H1 (cell line): ENCODE measurements around the gene FIP1L1. TPM values are rescaled to one million over a fixed set of nuclear protein-coding genes. Genes with fewer than 3 reads are reported as not detected.

Experiments used
- CTCF ChIA-PET: fragments of 300-600 bp; sonication (Branson Sonifier 250); formaldehyde crosslinking; loops from one replicate; lab custom pipeline; 2021; ENCODE audit not compliant: partially characterized antibody; lab: Charles Lee
- POLR2A ChIA-PET: fragments of 300-600 bp; sonication (Branson Sonifier 250); formaldehyde crosslinking; loops from one replicate; lab custom pipeline; 2021; ENCODE audit warnings: inconsistent platforms; ENCODE audit not compliant: partially characterized antibody; lab: Charles Lee
- DNase-seq, 2 experiments: peaks; one replicate each; pipeline versions ENCODE4 v3.0.0 to v3.0.0-alpha.2; 2010 to 2022; ENCODE audit warnings: low spot score in 2 of 2, low read depth in 1 of 2, mixed read lengths in 1 of 2
- FAIRE-seq: peaks from 2 replicates; lab custom pipeline; 2011; peaks lifted over from hg19 to GRCh38; lab: Jason Lieb, UNC
- H2AFZ ChIP-seq: 2 replicates; pipeline ENCODE4 v1.8.1; 2012; ENCODE audit warnings: low read length, inconsistent platforms
- H2AK5ac ChIP-seq: 2 replicates; pipeline ENCODE4 v1.6.1; 2013; ENCODE audit warnings: low read depth, low read length
- H2BK120ac ChIP-seq: replicated peaks from 2 replicates; pipeline ENCODE3; 2013; ENCODE audit warnings: low read depth, low read length, inconsistent platforms
- H2BK12ac ChIP-seq: 2 replicates; pipeline ENCODE4 v1.6.1; 2013; ENCODE audit warnings: low read depth, low read length
- H2BK15ac ChIP-seq: 2 replicates; pipeline ENCODE4 v1.6.1; 2013; ENCODE audit warnings: low read length
- H2BK20ac ChIP-seq: 2 replicates; pipeline ENCODE4 v1.6.1; 2013; ENCODE audit warnings: low read length
- H2BK5ac ChIP-seq: 2 replicates; pipeline ENCODE4 v1.6.1; 2013; ENCODE audit warnings: low read depth, low read length
- H3K14ac ChIP-seq: 2 replicates; pipeline ENCODE4 v1.6.1; 2013; ENCODE audit warnings: inconsistent platforms; ENCODE audit not compliant: insufficient read length
- H3K18ac ChIP-seq: 2 replicates; pipeline ENCODE4 v1.6.1; 2013; ENCODE audit warnings: low read length; ENCODE audit errors: extremely low read depth
- H3K23ac ChIP-seq: 2 replicates; pipeline ENCODE4 v1.6.1; 2013; ENCODE audit warnings: inconsistent platforms; ENCODE audit not compliant: insufficient read length
- H3K23me2 ChIP-seq: 2 replicates; pipeline ENCODE4 v1.6.1; 2013; ENCODE audit warnings: low read depth, low read length
- H3K27ac ChIP-seq: 2 replicates; pipeline ENCODE4 v1.6.1; 2011; ENCODE audit warnings: low read depth, low read length, inconsistent platforms
- H3K27me3 ChIP-seq, 4 experiments: replicated peaks in 1 of 4; 1 replicate in 1 of 4; 2 replicates in 3 of 4; pipeline versions ENCODE4 v1.6.1 to v1.8.1; 2011 to 2013; ENCODE audit warnings: low read length in 3 of 4, mild to moderate bottlenecking in 3 of 4, inconsistent platforms in 2 of 4, mixed read lengths in 2 of 4, moderate library complexity in 1 of 4; ENCODE audit not compliant: control insufficient read depth in 3 of 4, insufficient read depth in 3 of 4; ENCODE audit errors: extremely low read depth in 1 of 4
- H3K36me3 ChIP-seq, 4 experiments: 2 replicates each; pipeline versions ENCODE4 v1.6.1 to v1.8.1; 2011 to 2013; ENCODE audit warnings: mild to moderate bottlenecking in 4 of 4, low read length in 3 of 4, moderate library complexity in 2 of 4, control low read depth in 1 of 4, inconsistent platforms in 1 of 4; ENCODE audit not compliant: insufficient read depth in 4 of 4, control insufficient read depth in 2 of 4
- H3K4ac ChIP-seq: replicated peaks from 2 replicates; pipeline ENCODE3; 2013; ENCODE audit warnings: low read length, low read depth, mixed read lengths, inconsistent platforms; ENCODE audit not compliant: insufficient read length
- H3K4me1 ChIP-seq, 4 experiments: replicated peaks in 1 of 4; 1 replicate in 1 of 4; 2 replicates in 3 of 4; pipeline versions ENCODE4 v1.6.1 to v1.8.1; 2011 to 2013; ENCODE audit warnings: low read length in 3 of 4, inconsistent platforms in 2 of 4, mixed read lengths in 1 of 4; ENCODE audit not compliant: insufficient read depth in 4 of 4, control insufficient read depth in 3 of 4
- H3K4me2 ChIP-seq, 2 experiments: 2 replicates each; pipeline versions ENCODE4 v1.6.1 to v1.8.1; 2011 to 2013; ENCODE audit warnings: low read depth in 2 of 2, low read length in 2 of 2, control low read depth in 1 of 2, inconsistent platforms in 1 of 2, mild to moderate bottlenecking in 1 of 2; ENCODE audit not compliant: insufficient read depth in 1 of 2
- H3K4me3 ChIP-seq, 4 experiments: fragments of 200-600, 300-600 bp in 1 of 4; sonication (generic), shearing (Covaris generic), sonication (Bioruptor Twin) in 1 of 4; 2 replicates each; pipeline versions ENCODE4 v1.5.1 to v1.8.1; 2011 to 2016; ENCODE audit warnings: low read length in 4 of 4, low read depth in 3 of 4, control low read depth in 2 of 4, inconsistent platforms in 2 of 4, mild to moderate bottlenecking in 2 of 4, mixed read lengths in 1 of 4, moderate library complexity in 1 of 4; ENCODE audit not compliant: insufficient read depth in 2 of 4; ENCODE audit errors: extremely low read depth in 1 of 4
- H3K56ac ChIP-seq: replicated peaks from 2 replicates; pipeline ENCODE3; 2013; ENCODE audit warnings: low read depth, mild to moderate bottlenecking, mixed read lengths, low read length, inconsistent platforms; ENCODE audit not compliant: insufficient read length
- H3K79me1 ChIP-seq: 2 replicates; pipeline ENCODE4 v1.6.1; 2013; ENCODE audit warnings: low read depth, low read length, control low read depth
- H3K79me2 ChIP-seq, 2 experiments: 2 replicates each; pipeline versions ENCODE4 v1.6.1 to v1.8.1; 2012 to 2013; ENCODE audit warnings: low read length in 2 of 2, mild to moderate bottlenecking in 2 of 2, inconsistent platforms in 1 of 2; ENCODE audit not compliant: insufficient read depth in 2 of 2, control insufficient read depth in 1 of 2
- H3K9ac ChIP-seq, 4 experiments: replicated peaks in 1 of 4; 1 replicate in 1 of 4; 2 replicates in 3 of 4; pipeline versions ENCODE4 v1.6.1 to v1.8.1; 2011 to 2013; ENCODE audit warnings: low read depth in 3 of 4, low read length in 3 of 4, control low read depth in 2 of 4, mild to moderate bottlenecking in 2 of 4, moderate library complexity in 2 of 4, inconsistent platforms in 1 of 4; ENCODE audit errors: extremely low read depth in 1 of 4
- H3K9me3 ChIP-seq, 2 experiments: 2 replicates each; pipeline versions ENCODE4 v1.6.1 to v1.8.1; 2012 to 2013; ENCODE audit warnings: mild to moderate bottlenecking in 2 of 2, moderate library complexity in 2 of 2, control low read depth in 1 of 2, inconsistent platforms in 1 of 2, low read depth in 1 of 2, low read length in 1 of 2, mixed read lengths in 1 of 2; ENCODE audit not compliant: insufficient read depth in 2 of 2
- H4K20me1 ChIP-seq, 2 experiments: replicated peaks in 1 of 2; 2 replicates each; pipeline versions ENCODE3 to v1.8.1; 2011 to 2013; ENCODE audit warnings: inconsistent platforms in 2 of 2, low read length in 2 of 2, mild to moderate bottlenecking in 1 of 2; ENCODE audit not compliant: insufficient read depth in 2 of 2, control insufficient read depth in 1 of 2
- H4K5ac ChIP-seq: 2 replicates; pipeline ENCODE4 v1.6.1; 2013; ENCODE audit warnings: low read length, low read depth, mixed read lengths, inconsistent platforms; ENCODE audit not compliant: insufficient read length
- H4K8ac ChIP-seq: 2 replicates; pipeline ENCODE4 v1.8.0; 2013; ENCODE audit warnings: mild to moderate bottlenecking, moderate library complexity, low read length, inconsistent platforms; ENCODE audit not compliant: insufficient read depth; ENCODE audit errors: extremely low read depth
- H4K91ac ChIP-seq: replicated peaks from 2 replicates; pipeline ENCODE3; 2013; ENCODE audit warnings: low read length, mixed read lengths, inconsistent platforms; ENCODE audit not compliant: insufficient read length
- ASH2L ChIP-seq: fragments of 200-600, 300-600 bp; sonication (generic); IDR thresholded peaks from one replicate; pipeline ENCODE4 v1.7.1; 2017; ENCODE audit warnings: low read length
- EP300 ChIP-seq, 2 experiments: IDR thresholded peaks; 1 replicate in 1 of 2; 2 replicates in 1 of 2; pipeline ENCODE4 v1.6.1; 2011 to 2012; ENCODE audit warnings: low read depth in 2 of 2, low read length in 2 of 2, mild to moderate bottlenecking in 2 of 2, borderline replicate concordance in 1 of 2, inconsistent platforms in 1 of 2, moderate library complexity in 1 of 2
- MAFK ChIP-seq: IDR thresholded peaks from 2 replicates; pipeline ENCODE4 v1.6.1; 2012; ENCODE audit warnings: low read depth, mild to moderate bottlenecking, improper control_type of control experiment, low read length
- NANOG ChIP-seq: IDR thresholded peaks from 2 replicates; pipeline ENCODE4 v1.6.1; 2011; ENCODE audit warnings: low read length, low read depth, mild to moderate bottlenecking, inconsistent platforms; ENCODE audit not compliant: insufficient read depth, poor library complexity, severe bottlenecking
- RBBP5 ChIP-seq: IDR thresholded peaks from 2 replicates; pipeline ENCODE4 v1.7.1; 2012; ENCODE audit warnings: low read depth, mild to moderate bottlenecking, inconsistent platforms, low read length, moderate library complexity, borderline replicate concordance
- SUZ12 ChIP-seq: fragments of 200-600 bp; sonication (generic); IDR thresholded peaks from 2 replicates; pipeline ENCODE4 v1.6.1; 2012; ENCODE audit warnings: mild to moderate bottlenecking, inconsistent platforms, low read length, moderate library complexity, mixed read lengths
- TAF1 ChIP-seq: IDR thresholded peaks from 2 replicates; pipeline ENCODE4 v1.6.1; 2011; ENCODE audit warnings: mild to moderate bottlenecking, low read depth, low read length
- TAF7 ChIP-seq: optimal IDR thresholded peaks from 2 replicates; pipeline ENCODE3; 2011; ENCODE audit warnings: low read depth, mild to moderate bottlenecking, inconsistent platforms, low read length, moderate library complexity, borderline replicate concordance
- TEAD4 ChIP-seq: IDR thresholded peaks from 2 replicates; pipeline ENCODE4 v1.6.1; 2012; ENCODE audit warnings: low read depth, low read length, inconsistent platforms, mixed read lengths
- WGBS, 2 experiments: shearing (Covaris generic) in 1 of 2; methylation state at CpG; one replicate each; pipeline versions ENCODE4 v1.1.6 to v1.1.7; 2013 to 2015; ENCODE audit warnings: low lambda C conversion rate in 2 of 2, mixed read lengths in 2 of 2, inconsistent platforms in 1 of 2, low coverage in 1 of 2, missing lambda C conversion rate in 1 of 2; ENCODE audit not compliant: insufficient replicate concordance in 2 of 2, insufficient coverage in 1 of 2, insufficient read length in 1 of 2; ENCODE audit errors: extremely low coverage in 1 of 2, missing lambda C conversion rate in 1 of 2; 5-methylcytosine and 5-hydroxymethylcytosine counted together
- polyA plus RNA-seq, 7 experiments: library from polyadenylated mRNA; depleted of rRNA in 3 of 7; stranded (reverse) in 5 of 7; unstranded in 2 of 7; fragments of >200 nt in 5 of 7; fragments of 200-250 nt in 2 of 7; gene quantifications; 1 replicate in 5 of 7; 2 replicates in 1 of 7; 4 replicates in 1 of 7; pipeline versions ENCODE4 v1.2.1 to v1.2.3, GENCODE V29; 2011 to 2013; ENCODE audit warnings: missing spikeins in 2 of 7, mixed read lengths in 2 of 7
- total RNA-seq: library from RNA; stranded (reverse); fragmentation: NEBNext Ultra II Directional; extraction: Animal tissue kit (Norgen Biotek cat#: 25700); gene quantifications from 2 replicates; pipeline ENCODE4 v1.2.1, GENCODE V29; 2021
- TF ChIP-seq, protein P1 (sequence below): IDR thresholded peaks from 2 replicates; pipeline ENCODE4 v1.6.1; 2012; ENCODE audit warnings: low read length, inconsistent platforms

The FIP1L1 gene
- total and polyA plus RNA-seq, 2 of the 8 experiments (the other 6 are each of a cell fraction or from before 2014, with no cell fraction given) = 19.5 to 53.7 TPM

DNA sequence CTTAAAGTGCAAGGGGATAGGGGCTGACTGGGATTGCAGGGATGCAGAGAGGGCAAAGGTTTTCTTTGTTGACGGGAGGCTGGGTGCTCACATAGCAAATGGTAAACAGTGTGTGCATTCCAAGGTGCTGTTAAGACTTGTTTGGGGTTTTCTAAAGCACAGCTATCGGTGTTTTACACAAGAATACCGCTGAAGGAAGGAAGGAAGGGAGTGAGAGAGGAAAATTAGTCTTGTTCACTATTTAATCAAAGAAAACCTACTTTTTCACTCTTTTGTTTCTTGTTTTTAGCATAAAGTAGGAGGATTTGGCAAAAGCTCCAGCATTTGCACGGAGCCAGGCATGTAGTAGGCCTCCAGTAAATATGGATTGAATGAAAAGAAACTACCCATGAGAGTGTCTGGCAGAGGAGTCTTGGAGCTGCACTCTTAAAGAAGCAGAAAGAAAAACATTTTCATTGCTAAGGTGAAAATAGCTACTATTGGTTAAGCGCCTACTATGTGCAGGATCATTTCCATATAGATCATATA is 99.7 kb downstream of the FIP1L1 start:
- H2BK120ac ChIP-seq = peak overlapping the region; percentile 25
- FAIRE-seq (no peak), DNase-seq (peak in 1 of 2 experiments; percentile 44)
- H3K14ac ChIP-seq = no peak overlapping the region
- peak overlapping the region; percentile 65 for H3K27ac ChIP-seq
- H3K56ac ChIP-seq = no peak overlapping the region
- no peaks in the 10 kb centered on the region for H4K20me1 ChIP-seq
- H3K23ac ChIP-seq = no peak overlapping the region
- H4K91ac ChIP-seq = peak overlapping the region; percentile 97
- no peak overlapping the region for H2AK5ac ChIP-seq
- H3K79me1 ChIP-seq = no peaks in the 10 kb centered on the region
- H3K23me2 ChIP-seq = no peaks in the 10 kb centered on the region
- peaks cover 0 to 5% (median 0%) of the 10 kb centered on the region in 4 experiments; a peak in 3 of 8 replicates for H3K36me3 ChIP-seq
- no peaks in the 10 kb centered on the region for H3K27me3 ChIP-seq
- peak overlapping the region in 1 of 4 experiments; percentile 23; a peak in 1 of 7 replicates for H3K9ac ChIP-seq
- H3K9me3 ChIP-seq = no peaks in the 10 kb centered on the region
- H3K4ac ChIP-seq = no peak overlapping the region
- no peak overlapping the region for H2BK15ac ChIP-seq
- H3K18ac ChIP-seq = peak overlapping the region; percentile 86
- H3K79me2 ChIP-seq = no peaks in the 10 kb centered on the region
- no peak overlapping the region for H4K8ac ChIP-seq
- H3K4me3 ChIP-seq = peak overlapping the region in 3 of 4 experiments; percentile 10 to 37 (median 23); a peak in 4 of 8 replicates
- H2BK5ac ChIP-seq = peak overlapping the region; percentile 93
- H2BK20ac ChIP-seq = peak overlapping the region; percentile 84; the same call in 1 of the 2 replicates
- peak overlapping the region; percentile 35 for H4K5ac ChIP-seq
- H3K4me2 ChIP-seq = peak overlapping the region; percentile 53 to 80
- H2AFZ ChIP-seq = 0 out of 2 replicates have a peak overlapping the region, but pooled peaks have one; percentile 47
- WGBS, 2 experiments = 15% methylated on average over 5 of the region's 5 CpGs; no CpG with 5 or more reads in 1 of the 2 experiments
- H3K4me1 ChIP-seq = peaks cover 2 to 27% (median 23%) of the 10 kb centered on the region in 4 experiments; a peak in 5 of 7 replicates
- H2BK12ac ChIP-seq = peak overlapping the region; percentile 76
- CTCF ChIA-PET = interaction anchor here (0.6 to 6.4 kb wide), 8 partner anchors 11 to 531 kb away, joined by 3 to 42 read pairs (median 3); no protein-coding TSS in a partner anchor
- POLR2A ChIA-PET = interaction anchor here (1.1 to 1.4 kb wide), 3 partner anchors 9 to 43 kb away, joined by 3 to 5 read pairs (median 4); no protein-coding TSS in a partner anchor
- TF ChIP-seq ASH2L = peak; percentile 71
- no peak for TF ChIP-seq RBBP5
- no peak for TF ChIP-seq MAFK
- TF ChIP-seq TAF7 = no peak
- peak in 1 of 2 experiments; percentile 48; a peak in 1 of 3 replicates for TF ChIP-seq EP300 (IDR thresholded peaks at IDR 0.05; ENCODE audit: borderline replicate concordance in 1 of 2, low read depth in 2 of 2, low read length in 2 of 2)
- TF ChIP-seq, protein P1, sequence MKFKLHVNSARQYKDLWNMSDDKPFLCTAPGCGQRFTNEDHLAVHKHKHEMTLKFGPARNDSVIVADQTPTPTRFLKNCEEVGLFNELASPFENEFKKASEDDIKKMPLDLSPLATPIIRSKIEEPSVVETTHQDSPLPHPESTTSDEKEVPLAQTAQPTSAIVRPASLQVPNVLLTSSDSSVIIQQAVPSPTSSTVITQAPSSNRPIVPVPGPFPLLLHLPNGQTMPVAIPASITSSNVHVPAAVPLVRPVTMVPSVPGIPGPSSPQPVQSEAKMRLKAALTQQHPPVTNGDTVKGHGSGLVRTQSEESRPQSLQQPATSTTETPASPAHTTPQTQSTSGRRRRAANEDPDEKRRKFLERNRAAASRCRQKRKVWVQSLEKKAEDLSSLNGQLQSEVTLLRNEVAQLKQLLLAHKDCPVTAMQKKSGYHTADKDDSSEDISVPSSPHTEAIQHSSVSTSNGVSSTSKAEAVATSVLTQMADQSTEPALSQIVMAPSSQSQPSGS = no peak
- TF ChIP-seq SUZ12 = no peak
- peak; percentile 90 for TF ChIP-seq TEAD4
- peak; percentile 5 for TF ChIP-seq NANOG
- peak; percentile 38; the same call in 1 of the 2 replicates for TF ChIP-seq TAF1
